CD4-positive, alpha-beta T cell (primary cell): Measurements from ENCODE around the gene NFKBIZ. TPM values are rescaled to one million over a fixed set of nuclear protein-coding genes. Genes with fewer than 3 reads are reported as not detected.

Experiments
- ATAC-seq: fragments of 200-7000 bp; cut with Tn5 transposase; one replicate; pipeline ENCODE4 v1.10.0; 2022; ENCODE audit warnings: mild to moderate bottlenecking; ENCODE audit not compliant: poor library complexity
- CTCF ChIA-PET: fragments of 350-600 bp; sonication (Branson Sonifier 250); formaldehyde crosslinking; loops from one replicate; lab custom pipeline; 2021; ENCODE audit warnings: antibody characterized with exemption, inconsistent platforms; lab: Charles Lee
- POLR2A ChIA-PET: fragments of 350-600 bp; sonication (Branson Sonifier 250); formaldehyde crosslinking; loops from one replicate; lab custom pipeline; 2021; ENCODE audit warnings: antibody characterized with exemption, inconsistent platforms; lab: Charles Lee
- DNase-seq, 14 experiments: peaks; one replicate each; pipeline ENCODE4 v3.0.0-alpha.2; 2013 to 2020; ENCODE audit warnings: mixed read lengths in 2 of 14
- H3K27ac ChIP-seq, 2 donors: one replicate each; pipeline versions ENCODE4 v1.5.1 to v1.7.0; 2013; ENCODE audit warnings: low read length in 2 of 2, low read depth in 1 of 2, mild to moderate bottlenecking in 1 of 2
- H3K27me3 ChIP-seq, 2 experiments: 1 replicate in 1 of 2; 2 replicates in 1 of 2; pipeline versions ENCODE4 v1.6.1 to v1.7.0; 2013; ENCODE audit warnings: low read length in 2 of 2, control low read depth in 1 of 2, mild to moderate bottlenecking in 1 of 2, moderate library complexity in 1 of 2; ENCODE audit not compliant: insufficient read depth in 2 of 2, control insufficient read depth in 1 of 2
- H3K36me3 ChIP-seq: one replicate; pipeline ENCODE4 v1.6.1; 2013; ENCODE audit warnings: low read length, control low read depth; ENCODE audit not compliant: insufficient read depth
- H3K4me1 ChIP-seq: one replicate; pipeline ENCODE4 v1.6.1; 2013; ENCODE audit warnings: low read length, control low read depth; ENCODE audit not compliant: insufficient read depth
- H3K4me3 ChIP-seq: one replicate; pipeline ENCODE4 v1.5.1; 2013; ENCODE audit warnings: mild to moderate bottlenecking, low read length, moderate library complexity
- H3K9me3 ChIP-seq, 2 experiments: 1 replicate in 1 of 2; 2 replicates in 1 of 2; pipeline versions ENCODE4 v1.6.1 to v1.7.0; 2013; ENCODE audit warnings: low read length in 2 of 2, mild to moderate bottlenecking in 2 of 2, control low read depth in 1 of 2, moderate library complexity in 1 of 2; ENCODE audit not compliant: control insufficient read depth in 1 of 2, insufficient read depth in 1 of 2
- H3K27ac Mint-ChIP-seq: one replicate; pipeline ENCODE4 v1.8.0; 2020; ENCODE audit warnings: mixed read lengths
- H3K27me3 Mint-ChIP-seq: one replicate; pipeline ENCODE4 v1.8.0; 2021; ENCODE audit warnings: mixed read lengths
- H3K36me3 Mint-ChIP-seq: one replicate; pipeline ENCODE4 v1.8.0; 2021; ENCODE audit warnings: low read depth, mixed read lengths
- H3K4me1 Mint-ChIP-seq: one replicate; pipeline ENCODE4 v1.8.0; 2021; ENCODE audit warnings: low read depth, mixed read lengths
- H3K4me3 Mint-ChIP-seq: one replicate; pipeline ENCODE4 v1.8.0; 2020; ENCODE audit warnings: mild to moderate bottlenecking, mixed read lengths
- H3K9me3 Mint-ChIP-seq: one replicate; pipeline ENCODE4 v1.8.0; 2020; ENCODE audit warnings: mixed read lengths
- intact Hi-C, 2 experiments: fragments of 100-400 bp; cut with DNase I in 1 of 2; cut with micrococcal nuclease in 1 of 2; formaldehyde crosslinking; loops; one replicate each; pipeline versions ENCODE4 v1.15.1 to v1.9.0; 2023 to 2025; cut with DNase I, micrococcal nuclease
- total RNA-seq, 174 experiments: library from RNA in 2 of 174; stranded (reverse) in 2 of 174; gene quantifications; one replicate each; pipeline ENCODE4 v1.2.3 and lab custom pipeline; 2021 to 2026
- TF ChIP-seq, protein P1 (sequence below): fragments of 200-600 bp; IDR thresholded peaks from one replicate; pipeline ENCODE4 v1.8.0; 2022; ENCODE audit warnings: antibody characterized with exemption, mild to moderate bottlenecking

NFKBIZ gene
- total RNA-seq, 2 experiments from 2014 or later = 438 to 451 TPM

DNA sequence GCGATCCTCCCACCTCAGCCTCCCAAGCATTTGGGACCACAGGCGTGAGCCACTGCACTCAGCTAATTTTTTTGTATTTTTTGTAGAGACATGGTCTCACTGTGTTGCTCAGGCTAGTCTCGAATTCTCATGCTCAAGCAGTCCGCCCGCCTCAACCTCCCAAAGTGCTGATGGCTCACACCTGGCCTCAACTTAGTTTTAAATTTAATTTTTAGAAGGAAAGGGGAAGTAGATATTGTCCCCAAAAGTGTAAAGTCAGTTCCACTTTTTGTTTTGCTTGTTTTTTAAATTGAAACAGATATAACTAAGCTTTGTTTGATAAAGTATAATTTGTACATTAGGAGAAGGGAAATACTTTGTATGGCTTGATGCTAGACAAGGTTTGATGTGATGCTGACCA, 31.3 kb upstream of the NFKBIZ start:
- Histone ChIP-seq H3K36me3 (peaks cover 24% of the 10 kb centered on the region), H3K27me3 (no peaks in the 10 kb centered on the region), H3K4me3 (no peak overlapping the region), H3K9me3 (no peaks in the 10 kb centered on the region), H3K4me1 (peaks cover 6% of the 10 kb centered on the region), H3K27ac (no peak overlapping the region)
- no peak for DNase-seq
- no peak overlapping the region for H3K27ac Mint-ChIP-seq
- ATAC-seq = no peak
- H3K4me1 Mint-ChIP-seq = peaks cover 46% of the 10 kb centered on the region
- H3K36me3 Mint-ChIP-seq = peaks cover 80% of the 10 kb centered on the region
- TF ChIP-seq, protein P1, sequence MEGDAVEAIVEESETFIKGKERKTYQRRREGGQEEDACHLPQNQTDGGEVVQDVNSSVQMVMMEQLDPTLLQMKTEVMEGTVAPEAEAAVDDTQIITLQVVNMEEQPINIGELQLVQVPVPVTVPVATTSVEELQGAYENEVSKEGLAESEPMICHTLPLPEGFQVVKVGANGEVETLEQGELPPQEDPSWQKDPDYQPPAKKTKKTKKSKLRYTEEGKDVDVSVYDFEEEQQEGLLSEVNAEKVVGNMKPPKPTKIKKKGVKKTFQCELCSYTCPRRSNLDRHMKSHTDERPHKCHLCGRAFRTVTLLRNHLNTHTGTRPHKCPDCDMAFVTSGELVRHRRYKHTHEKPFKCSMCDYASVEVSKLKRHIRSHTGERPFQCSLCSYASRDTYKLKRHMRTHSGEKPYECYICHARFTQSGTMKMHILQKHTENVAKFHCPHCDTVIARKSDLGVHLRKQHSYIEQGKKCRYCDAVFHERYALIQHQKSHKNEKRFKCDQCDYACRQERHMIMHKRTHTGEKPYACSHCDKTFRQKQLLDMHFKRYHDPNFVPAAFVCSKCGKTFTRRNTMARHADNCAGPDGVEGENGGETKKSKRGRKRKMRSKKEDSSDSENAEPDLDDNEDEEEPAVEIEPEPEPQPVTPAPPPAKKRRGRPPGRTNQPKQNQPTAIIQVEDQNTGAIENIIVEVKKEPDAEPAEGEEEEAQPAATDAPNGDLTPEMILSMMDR = no peak
- H3K27me3 Mint-ChIP-seq = no peaks in the 10 kb centered on the region
- H3K4me3 Mint-ChIP-seq = no peak overlapping the region
- H3K9me3 Mint-ChIP-seq = no peaks in the 10 kb centered on the region
- POLR2A ChIA-PET = interaction anchor here (1.1 to 2.5 kb wide), 4 partner anchors 10 to 407 kb away, joined by 3 to 13 read pairs (median 12); partner anchors contain the start of genes CEP97 and NFKBIZ
- CTCF ChIA-PET = no interaction called here
- intact Hi-C loops = no loop called here

GRCh38 chr3:101819649-101820206, 29.6 kb upstream of the NFKBIZ start:
- Histone ChIP-seq H3K27ac (no peak overlapping the region), H3K4me3 (no peak overlapping the region), H3K4me1 (peaks cover under 1% of the 10 kb centered on the region), H3K9me3 (no peaks in the 10 kb centered on the region), H3K36me3 (peaks cover 24% of the 10 kb centered on the region), H3K27me3 (no peaks in the 10 kb centered on the region)
- ChIA-PET CTCF (interaction anchor here (1.0 kb wide), 1 partner anchor 273 kb away, joined by 3 read pairs; no protein-coding TSS in a partner anchor), POLR2A (no interaction called here)
- ATAC-seq = no peak
- intact Hi-C loops = loop anchor here in 1 of 2 experiments (5.0 kb wide), 2 partner anchors 38 to 113 kb away; no protein-coding TSS in a partner anchor
- peak in 2 of 14 experiments; percentile 43 to 53 for DNase-seq
- peaks cover 75% of the 10 kb centered on the region for H3K36me3 Mint-ChIP-seq
- no peaks in the 10 kb centered on the region for H3K9me3 Mint-ChIP-seq
- H3K4me1 Mint-ChIP-seq = peaks cover 30% of the 10 kb centered on the region
- H3K27me3 Mint-ChIP-seq = no peaks in the 10 kb centered on the region
- no peak overlapping the region for H3K27ac Mint-ChIP-seq
- no peak overlapping the region for H3K4me3 Mint-ChIP-seq
- TF ChIP-seq, protein P1 = no peak

- POLR2A ChIA-PET = interaction anchor here (1.0 to 4.0 kb wide), 5 partner anchors 20 to 97 kb away, joined by 3 to 44 read pairs (median 5); partner anchors contain the start of genes CEP97, NFKBIZ and NXPE3
- DNase-seq = no peak
- Histone ChIP-seq H3K4me1 (peaks cover 3% of the 10 kb centered on the region), H3K4me3 (no peak overlapping the region), H3K27ac (no peak overlapping the region), H3K9me3 (no peaks in the 10 kb centered on the region), H3K27me3 (no peaks in the 10 kb centered on the region), H3K36me3 (peaks cover 24% of the 10 kb centered on the region)
- TF ChIP-seq, protein P1 = no peak
- no peak overlapping the region for H3K27ac Mint-ChIP-seq
- no peaks in the 10 kb centered on the region for H3K9me3 Mint-ChIP-seq
- intact Hi-C loops = loop anchor here in 1 of 2 experiments (5.0 kb wide), 2 partner anchors 36 to 111 kb away; no protein-coding TSS in a partner anchor
- peaks cover 67% of the 10 kb centered on the region for H3K36me3 Mint-ChIP-seq
- H3K27me3 Mint-ChIP-seq = no peaks in the 10 kb centered on the region
- no peak for ATAC-seq
- peaks cover 31% of the 10 kb centered on the region for H3K4me1 Mint-ChIP-seq
- H3K4me3 Mint-ChIP-seq = no peak overlapping the region
- CTCF ChIA-PET = interaction anchor here (1.5 kb wide), 1 partner anchor 408 kb away, joined by 5 read pairs; no protein-coding TSS in a partner anchor
These were observed 27.8 kb upstream of the NFKBIZ start for GRCh38 chr3:101821503-101821902.
